Thoracic aorta (tissue), 2 donors: ENCODE results near the gene TSSK2. TPM values are rescaled to one million over a fixed set of nuclear protein-coding genes. Genes with fewer than 3 reads are reported as not detected.
A peak's percentile ranks its signal among the peaks of the same experiment; 100 is the strongest.

Experiments used
- ATAC-seq: fragments of 150-250 bp; one replicate; pipeline ENCODE4 v1.8.0; 2017; ENCODE audit warnings: low read depth; ENCODE audit not compliant: insufficient number of reproducible peaks, low FRiP score
- DNase-seq: peaks from one replicate; pipeline ENCODE4 v3.0.0-alpha.2; 2020; ENCODE audit warnings: low spot score
- H3K27ac ChIP-seq, 2 donors: fragments of 200-600 bp; sonication (generic); 1 replicate in 1 of 2; 2 replicates in 1 of 2; pipeline ENCODE4 v1.5.1; 2016; ENCODE audit warnings: mild to moderate bottlenecking in 2 of 2, moderate library complexity in 2 of 2
- H3K27me3 ChIP-seq: fragments of 200-600 bp; sonication (generic); replicated peaks from 2 replicates; pipeline ENCODE4 v1.6.0; 2016; ENCODE audit warnings: mild to moderate bottlenecking; ENCODE audit not compliant: insufficient read depth
- H3K36me3 ChIP-seq: fragments of 200-600 bp; sonication (generic); one replicate; pipeline ENCODE4 v1.5.1; 2016
- H3K4me1 ChIP-seq, 2 donors: fragments of 200-600 bp; sonication (generic); 1 replicate in 1 of 2; 2 replicates in 1 of 2; pipeline versions ENCODE4 v1.5.1 to v1.6.0; 2016; ENCODE audit warnings: low read depth in 2 of 2, mild to moderate bottlenecking in 1 of 2; ENCODE audit not compliant: control insufficient read depth in 1 of 2
- H3K4me3 ChIP-seq: fragments of 200-600 bp; sonication (generic); 2 replicates; pipeline ENCODE4 v1.5.1; 2016; ENCODE audit warnings: mild to moderate bottlenecking
- H3K9me3 ChIP-seq: fragments of 200-600 bp; sonication (generic); 2 replicates; pipeline ENCODE4 v1.5.1; 2016
- total RNA-seq, 2 donors: library from RNA; depleted of rRNA; stranded (reverse); fragments of >200 nt; gene quantifications; one replicate each; pipeline versions ENCODE4 v1.1.0 to v1.2.3, GENCODE V29; 2016
- TF ChIP-seq, protein P1 (sequence below): fragments of 200-600 bp; sonication (generic); IDR thresholded peaks from one replicate; pipeline ENCODE4 v1.5.1; 2019; ENCODE audit warnings: antibody characterized with exemption

TSSK2 gene
- total RNA-seq, 2 donors from 2014 or later = not detected

DNA sequence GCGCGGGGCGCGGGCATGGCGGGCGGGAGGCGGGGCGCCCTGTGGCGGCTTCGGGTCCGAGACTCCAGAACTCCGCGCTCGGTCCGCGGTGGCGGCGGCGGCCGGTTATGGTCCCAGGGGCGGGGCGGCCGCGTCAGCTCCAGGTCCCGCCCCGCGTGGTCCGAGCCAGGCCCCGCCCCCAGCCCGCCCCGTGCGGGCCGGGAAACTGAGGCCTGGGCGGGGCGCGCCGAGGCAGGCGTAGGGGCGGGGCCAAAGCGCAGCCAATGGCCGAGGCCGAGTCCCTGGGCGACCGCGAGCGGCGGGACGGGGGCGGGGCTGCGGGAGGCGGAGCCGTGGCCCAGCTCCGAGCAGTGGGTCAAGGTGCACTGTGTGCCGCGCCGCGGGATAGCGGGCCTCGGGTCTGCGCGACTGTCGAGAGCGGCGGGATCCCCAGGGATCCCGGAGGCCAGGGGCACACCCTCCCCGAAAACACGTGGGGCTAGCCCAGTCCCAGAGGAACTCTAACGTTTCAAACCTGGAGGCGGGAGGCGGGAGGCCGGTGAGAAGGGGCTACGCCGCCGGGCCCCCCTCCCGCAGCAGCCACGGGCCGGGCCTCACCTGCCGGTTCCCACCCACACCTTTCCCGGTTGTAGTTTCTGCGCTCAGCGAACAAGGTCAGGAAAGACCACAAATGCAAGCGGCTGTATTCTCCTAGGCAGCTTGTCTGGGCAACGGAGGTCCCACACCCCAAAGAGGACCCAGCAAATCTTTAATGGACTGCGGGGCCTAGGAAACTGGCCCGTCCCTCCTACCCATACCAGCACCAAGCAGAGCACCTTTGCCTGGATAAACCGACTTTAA is 47.8 kb downstream of the TSSK2 start, which contains the start of gene SLC25A1:
Gene SLC25A1, minus strand, starts transcription at position 80 of the 840 bp plus-strand sequence. Its CDS starts 63 bp downstream, at position 17.
- ATAC-seq (peak; percentile 71), DNase-seq (peak; percentile 59)
- H3K9me3 ChIP-seq = no peaks in the 10 kb centered on the region
- H3K4me3 ChIP-seq = peak within 1 kb of the TSS; percentile 95
- H3K4me1 ChIP-seq = peaks cover 19 to 31% of the 10 kb centered on the region in 2 donors
- no peaks in the 10 kb centered on the region for H3K27me3 ChIP-seq
- no peaks in the 10 kb centered on the region for H3K36me3 ChIP-seq
- peak within 1 kb of the TSS; percentile 85 to 88 for H3K27ac ChIP-seq
- TF ChIP-seq, protein P1, sequence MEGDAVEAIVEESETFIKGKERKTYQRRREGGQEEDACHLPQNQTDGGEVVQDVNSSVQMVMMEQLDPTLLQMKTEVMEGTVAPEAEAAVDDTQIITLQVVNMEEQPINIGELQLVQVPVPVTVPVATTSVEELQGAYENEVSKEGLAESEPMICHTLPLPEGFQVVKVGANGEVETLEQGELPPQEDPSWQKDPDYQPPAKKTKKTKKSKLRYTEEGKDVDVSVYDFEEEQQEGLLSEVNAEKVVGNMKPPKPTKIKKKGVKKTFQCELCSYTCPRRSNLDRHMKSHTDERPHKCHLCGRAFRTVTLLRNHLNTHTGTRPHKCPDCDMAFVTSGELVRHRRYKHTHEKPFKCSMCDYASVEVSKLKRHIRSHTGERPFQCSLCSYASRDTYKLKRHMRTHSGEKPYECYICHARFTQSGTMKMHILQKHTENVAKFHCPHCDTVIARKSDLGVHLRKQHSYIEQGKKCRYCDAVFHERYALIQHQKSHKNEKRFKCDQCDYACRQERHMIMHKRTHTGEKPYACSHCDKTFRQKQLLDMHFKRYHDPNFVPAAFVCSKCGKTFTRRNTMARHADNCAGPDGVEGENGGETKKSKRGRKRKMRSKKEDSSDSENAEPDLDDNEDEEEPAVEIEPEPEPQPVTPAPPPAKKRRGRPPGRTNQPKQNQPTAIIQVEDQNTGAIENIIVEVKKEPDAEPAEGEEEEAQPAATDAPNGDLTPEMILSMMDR = no peak

DNA sequence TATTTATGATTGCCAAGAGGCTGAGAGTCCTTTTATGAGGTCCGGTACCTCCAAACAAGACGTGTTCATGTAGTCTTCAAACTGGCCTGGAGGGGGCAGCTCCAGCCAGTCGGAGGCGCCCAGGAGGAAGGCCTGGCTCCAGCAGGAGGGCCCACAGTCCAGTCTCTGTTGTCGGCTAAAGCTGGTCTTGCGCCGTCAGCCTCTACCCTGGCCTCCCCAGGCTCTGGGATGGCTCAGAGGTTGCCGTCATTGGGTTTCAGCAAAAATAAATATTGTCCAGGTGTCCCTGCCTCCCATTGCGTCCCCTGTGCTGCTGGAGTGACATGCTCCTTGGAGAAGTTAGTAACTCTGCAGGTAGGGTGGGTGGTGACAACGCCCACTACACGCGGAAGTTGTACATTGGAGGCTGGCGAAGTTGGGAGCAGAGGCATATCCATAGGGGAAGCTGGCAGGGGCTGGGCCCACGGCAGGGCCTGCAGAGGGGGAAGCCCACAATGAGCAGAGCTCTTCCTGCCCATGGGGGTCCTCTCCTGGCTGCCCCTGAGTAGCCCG is 48.5 kb downstream of the TSSK2 start:
- TF ChIP-seq, protein P1 = peak; percentile 68
- Histone ChIP-seq H3K36me3 (no peaks in the 10 kb centered on the region), H3K4me1 (peaks cover 14 to 24% of the 10 kb centered on the region in 2 donors), H3K4me3 (peak overlapping the region; percentile 95), H3K27me3 (no peaks in the 10 kb centered on the region), H3K9me3 (no peaks in the 10 kb centered on the region), H3K27ac (peak overlapping the region; percentile 73 to 88)
- DNase-seq (no peak), ATAC-seq (peak; percentile 86)

DNA sequence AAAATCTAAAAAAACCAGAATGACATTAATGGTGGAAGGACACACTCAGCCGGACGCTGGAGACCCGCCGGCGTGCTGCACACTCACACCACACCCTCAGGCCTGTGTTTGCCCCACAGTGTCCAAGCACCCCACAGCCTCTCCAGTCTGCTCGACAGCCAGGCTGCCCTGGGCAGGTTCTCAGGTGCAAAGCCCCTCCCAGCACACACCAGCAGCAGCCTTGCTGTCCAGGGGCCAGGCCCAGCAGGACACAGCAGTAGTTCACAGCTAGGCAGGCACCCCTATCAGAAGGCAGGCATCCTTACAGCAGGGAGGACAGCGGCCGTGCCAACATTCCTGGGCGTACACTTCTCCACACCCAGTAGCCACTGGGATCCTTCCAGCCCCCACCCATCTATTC is 49.1 kb downstream of the TSSK2 start:
- DNase-seq (no peak), ATAC-seq (no peak)
- H3K36me3 ChIP-seq = no peaks in the 10 kb centered on the region
- H3K4me3 ChIP-seq = no peak overlapping the region
- H3K27me3 ChIP-seq = no peaks in the 10 kb centered on the region
- no peaks in the 10 kb centered on the region for H3K9me3 ChIP-seq
- peaks cover 8 to 18% of the 10 kb centered on the region in 2 donors for H3K4me1 ChIP-seq
- no peak overlapping the region for H3K27ac ChIP-seq
- TF ChIP-seq, protein P1 = no peak

DNA sequence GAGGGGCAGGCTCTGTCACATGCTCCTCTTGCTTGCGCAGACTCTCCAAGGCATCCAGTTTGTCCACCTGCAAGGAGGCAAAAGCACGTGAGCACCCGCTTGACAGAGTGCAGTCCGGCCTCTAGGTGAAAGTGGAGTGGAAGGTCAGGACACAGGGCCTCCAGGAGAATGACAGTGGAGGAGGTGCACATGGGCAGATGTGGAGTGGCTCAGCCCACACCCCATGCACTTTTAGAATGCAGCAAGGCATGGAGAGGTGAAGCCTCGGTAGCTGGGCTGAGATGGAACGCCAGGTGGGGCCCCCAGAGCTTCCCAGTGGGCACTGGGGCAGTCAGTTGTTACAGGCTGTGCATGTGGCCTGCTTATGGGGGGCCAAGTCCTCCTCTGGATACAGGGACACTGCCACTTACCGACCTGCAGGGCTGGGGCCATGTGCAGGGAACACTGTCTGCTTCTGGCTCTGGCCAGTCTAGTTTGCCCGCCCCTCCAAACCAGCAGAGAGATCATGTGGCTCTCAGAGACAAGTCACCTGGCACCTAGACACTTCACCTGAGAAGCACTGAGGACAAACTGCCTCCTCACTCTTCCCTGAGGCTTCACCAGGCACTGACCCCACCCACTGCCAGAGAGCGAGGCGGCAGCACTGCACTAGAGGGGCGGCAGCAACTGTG is 49.8 kb downstream of the TSSK2 start:
- Histone ChIP-seq H3K27me3 (no peaks in the 10 kb centered on the region), H3K27ac (no peak overlapping the region), H3K4me3 (no peak overlapping the region), H3K9me3 (no peaks in the 10 kb centered on the region), H3K4me1 (peaks cover 8 to 17% of the 10 kb centered on the region in 2 donors), H3K36me3 (no peaks in the 10 kb centered on the region)
- DNase-seq = no peak
- TF ChIP-seq, protein P1 = no peak
- ATAC-seq = no peak
